ENCODE results near the gene ADTRP. TPM values are rescaled to one million over a fixed set of nuclear protein-coding genes. Genes with fewer than 3 reads are reported as not detected.

ADTRP gene
- total and polyA plus RNA-seq, 2 experiments from 2014 or later = 1.3 to 2.6 TPM

- Histone ChIP-seq H3K9ac (no peak overlapping the region), H3F3A (ENCODE audit: insufficient read depth) (peaks cover 31% of the 10 kb centered on the region), H4K20me1 (ENCODE audit: insufficient read depth) (no peaks in the 10 kb centered on the region), H3K4me2 (ENCODE audit: unreplicated experiment) (no peak overlapping the region), H3K27ac (no peak overlapping the region), H3K36me3 (ENCODE audit: low read depth) (no peaks in the 10 kb centered on the region), H3K9me2 (ENCODE audit: insufficient read depth) (no peaks in the 10 kb centered on the region), H2AFZ (no peak overlapping the region), H3K79me2 (ENCODE audit: insufficient read depth) (no peaks in the 10 kb centered on the region), H3K4me3 (no peak overlapping the region), H3K27me3 (replicated peaks; ENCODE audit: insufficient read depth) (no peaks in the 10 kb centered on the region), H3K9me3 (ENCODE audit: low read depth) (no peaks in the 10 kb centered on the region), H3K4me1 (ENCODE audit: insufficient read depth) (peaks cover 40% of the 10 kb centered on the region)
- no peak for DNase-seq
- in situ Hi-C loops (cut with MboI) = no loop called here
- WGBS, 2 experiments (ENCODE audit: low coverage in 1 of 2, low lambda C conversion rate in 2 of 2, missing lambda C conversion rate in 2 of 2) = 97 to 100% methylated on average over 2 of the region's 2 CpGs
- TF ChIP-seq EZH2phosphoT487 (IDR thresholded peaks at IDR 0.05; ENCODE audit: insufficient read depth, low read depth) = no peak
- no peak for TF ChIP-seq EZH2 (IDR thresholded peaks at IDR 0.05; ENCODE audit: insufficient read depth, poor library complexity, severe bottlenecking)
Observed at GRCh38 chr6:11773581-11773980, 5.0 kb downstream of the ADTRP start.

- in situ Hi-C loops (cut with MboI) = no loop called here
- peaks cover 40% of the 10 kb centered on the region for H3K4me1 ChIP-seq (ENCODE audit: insufficient read depth)
- no peak for DNase-seq
- 0 out of 2 replicates have a peak overlapping the region, but pooled peaks have one; percentile 1 for H3K4me3 ChIP-seq
- H3K9me2 ChIP-seq (ENCODE audit: insufficient read depth) = no peaks in the 10 kb centered on the region
- peak overlapping the region; percentile 62 for H3K4me2 ChIP-seq (ENCODE audit: unreplicated experiment)
- no peak overlapping the region for H2AFZ ChIP-seq
- TF ChIP-seq EZH2phosphoT487 (IDR thresholded peaks at IDR 0.05; ENCODE audit: insufficient read depth, low read depth) = no peak
- no peak for TF ChIP-seq EZH2 (IDR thresholded peaks at IDR 0.05; ENCODE audit: insufficient read depth, poor library complexity, severe bottlenecking)
- no peaks in the 10 kb centered on the region for H3K27me3 ChIP-seq (replicated peaks; ENCODE audit: insufficient read depth)
- no peaks in the 10 kb centered on the region for H3K9me3 ChIP-seq (ENCODE audit: low read depth)
- peak overlapping the region; percentile 37; the same call in 1 of the 2 replicates for H3K9ac ChIP-seq
- peaks cover 31% of the 10 kb centered on the region for H3F3A ChIP-seq (ENCODE audit: insufficient read depth)
- no peaks in the 10 kb centered on the region for H3K36me3 ChIP-seq (ENCODE audit: low read depth)
- 88 to 89% methylated on average over 5 of the region's 5 CpGs for WGBS, 2 experiments (ENCODE audit: low coverage in 1 of 2, low lambda C conversion rate in 2 of 2, missing lambda C conversion rate in 2 of 2)
- no peaks in the 10 kb centered on the region for H4K20me1 ChIP-seq (ENCODE audit: insufficient read depth)
- peak overlapping the region; percentile 98 for H3K27ac ChIP-seq
- H3K79me2 ChIP-seq (ENCODE audit: insufficient read depth) = no peaks in the 10 kb centered on the region
Observed at GRCh38 chr6:11773013-11773412, 5.6 kb downstream of the ADTRP start.

- 51 to 52% methylated on average over 10 of the region's 10 CpGs for WGBS, 2 experiments (ENCODE audit: low coverage in 1 of 2, low lambda C conversion rate in 2 of 2, missing lambda C conversion rate in 2 of 2)
- H3K4me3 ChIP-seq = 0 out of 2 replicates have a peak overlapping the region, but pooled peaks have one; percentile 26
- no peaks in the 10 kb centered on the region for H3K79me2 ChIP-seq (ENCODE audit: insufficient read depth)
- no peak overlapping the region; the same call in 1 of the 2 replicates for H2AFZ ChIP-seq
- no peaks in the 10 kb centered on the region for H4K20me1 ChIP-seq (ENCODE audit: insufficient read depth)
- TF ChIP-seq EZH2 (IDR thresholded peaks at IDR 0.05; ENCODE audit: insufficient read depth, poor library complexity, severe bottlenecking) = no peak
- TF ChIP-seq EZH2phosphoT487 (IDR thresholded peaks at IDR 0.05; ENCODE audit: insufficient read depth, low read depth) = no peak
- peaks cover 44% of the 10 kb centered on the region for H3K4me1 ChIP-seq (ENCODE audit: insufficient read depth)
- H3K27ac ChIP-seq = peak overlapping the region; percentile 98
- H3F3A ChIP-seq (ENCODE audit: insufficient read depth) = peaks cover 38% of the 10 kb centered on the region
- peak overlapping the region; percentile 72 for H3K9ac ChIP-seq
- H3K9me3 ChIP-seq (ENCODE audit: low read depth) = no peaks in the 10 kb centered on the region
- peak overlapping the region; percentile 62 for H3K4me2 ChIP-seq (ENCODE audit: unreplicated experiment)
- DNase-seq = peak; percentile 98
- H3K27me3 ChIP-seq (replicated peaks; ENCODE audit: insufficient read depth) = no peaks in the 10 kb centered on the region
- no peaks in the 10 kb centered on the region for H3K36me3 ChIP-seq (ENCODE audit: low read depth)
- H3K9me2 ChIP-seq (ENCODE audit: insufficient read depth) = no peaks in the 10 kb centered on the region
- in situ Hi-C loops (cut with MboI) = no loop called here
Observed at GRCh38 chr6:11772109-11772825, 6.3 kb downstream of the ADTRP start.

- WGBS, 2 experiments (ENCODE audit: low coverage in 1 of 2, low lambda C conversion rate in 2 of 2, missing lambda C conversion rate in 2 of 2) = 80 to 84% methylated on average over 13 of the region's 13 CpGs
- in situ Hi-C loops (cut with MboI) = no loop called here
- Histone ChIP-seq H3K9me3 (ENCODE audit: low read depth) (no peaks in the 10 kb centered on the region), H3F3A (ENCODE audit: insufficient read depth) (peaks cover 45% of the 10 kb centered on the region), H4K20me1 (ENCODE audit: insufficient read depth) (no peaks in the 10 kb centered on the region), H3K9me2 (ENCODE audit: insufficient read depth) (no peaks in the 10 kb centered on the region), H3K79me2 (ENCODE audit: insufficient read depth) (no peaks in the 10 kb centered on the region), H3K4me3 (no peak overlapping the region), H3K4me1 (ENCODE audit: insufficient read depth) (peaks cover 51% of the 10 kb centered on the region), H2AFZ (no peak overlapping the region), H3K36me3 (ENCODE audit: low read depth) (no peaks in the 10 kb centered on the region), H3K27me3 (replicated peaks; ENCODE audit: insufficient read depth) (no peaks in the 10 kb centered on the region), H3K4me2 (ENCODE audit: unreplicated experiment) (peak overlapping the region; percentile 62), H3K27ac (peak overlapping the region; percentile 98), H3K9ac (peak overlapping the region; percentile 72)
- TF ChIP-seq EZH2phosphoT487 (IDR thresholded peaks at IDR 0.05; ENCODE audit: insufficient read depth, low read depth) (no peak), EZH2 (IDR thresholded peaks at IDR 0.05; ENCODE audit: insufficient read depth, poor library complexity, severe bottlenecking) (no peak)
- DNase-seq = peak; percentile 38
Observed at GRCh38 chr6:11771473-11772048, 7.0 kb downstream of the ADTRP start.
